HCT116 (cell line): Measurements from ENCODE around the gene ADK. TPM values are rescaled to one million over a fixed set of nuclear protein-coding genes. Genes with fewer than 3 reads are reported as not detected.

ENCODE experiments used
- ATAC-seq: fragments of 200-7000 bp; cut with Tn5 transposase; 2 replicates; pipeline ENCODE4 v1.9.1; 2020; ENCODE audit warnings: mild to moderate bottlenecking, moderate library complexity
- BruUV-seq: library from RNA; stranded (reverse); fragments of 400-500 nt; replicated peaks from 2 replicates; lab custom pipeline; 2021; lab: Mats Ljungman, UMichigan
- CTCF ChIA-PET: fragments of 300-600 bp; sonication (Branson Sonifier 250); formaldehyde crosslinking; loops from one replicate; lab custom pipeline; 2021; ENCODE audit warnings: antibody characterized with exemption; lab: Charles Lee
- POLR2A ChIA-PET: fragments of 300-600, 350-600 bp; sonication (Branson Sonifier 250); formaldehyde crosslinking; loops from one replicate; lab custom pipeline; 2021; ENCODE audit warnings: antibody characterized with exemption; lab: Charles Lee
- RAD21 ChIA-PET, 2 experiments: fragments of 300-600 bp; sonication (Branson Sonifier 250); formaldehyde crosslinking; loops; one replicate each; lab custom pipeline; 2023; ENCODE audit warnings: low total read pairs in 2 of 2; ENCODE audit not compliant: uncharacterized antibody in 2 of 2, unreplicated experiment in 2 of 2, low non-redundant PET in 1 of 2; lab: Charles Lee
- DNase-seq: peaks from one replicate; pipeline ENCODE4 v3.0.0-alpha.2; 2010; ENCODE audit warnings: low read depth, low spot score
- H2AFZ ChIP-seq: fragments of 200-600 bp; shearing (Covaris generic), sonication (generic); 2 replicates; pipeline ENCODE4 v1.6.1; 2017; ENCODE audit warnings: low read depth, mixed run types, mixed read lengths, antibody characterized with exemption, low read length; ENCODE audit not compliant: poor library complexity, severe bottlenecking
- H3K27ac ChIP-seq: 2 replicates; pipeline ENCODE4 v1.5.1; 2012; ENCODE audit warnings: low read depth, low read length
- H3K27me3 ChIP-seq: fragments of 200-600 bp; sonication (generic); 2 replicates; pipeline ENCODE4 v1.6.1; 2016; ENCODE audit warnings: mixed run types, low read length, mixed read lengths; ENCODE audit not compliant: insufficient read depth
- H3K36me3 ChIP-seq, 2 experiments: fragments of 200-500 bp in 1 of 2; fragments of 200-600 bp in 1 of 2; sonication (Bioruptor generic) in 1 of 2; sonication (generic) in 1 of 2; 2 replicates each; pipeline versions ENCODE4 v1.5.1 to v1.6.1; 2014 to 2016; ENCODE audit warnings: low read length in 2 of 2, inconsistent platforms in 1 of 2, mixed read lengths in 1 of 2, mixed run types in 1 of 2; ENCODE audit not compliant: insufficient read depth in 2 of 2, control insufficient read depth in 1 of 2
- H3K4me1 ChIP-seq, 2 experiments: fragments of 200-600 bp in 1 of 2; sonication (generic) in 1 of 2; 2 replicates each; pipeline versions ENCODE4 v1.5.1 to v1.6.1; 2012 to 2017; ENCODE audit warnings: low read length in 2 of 2, inconsistent platforms in 1 of 2, mild to moderate bottlenecking in 1 of 2, mixed read lengths in 1 of 2, mixed run types in 1 of 2, moderate library complexity in 1 of 2; ENCODE audit not compliant: insufficient read depth in 2 of 2, control insufficient read depth in 1 of 2
- H3K4me2 ChIP-seq: fragments of 200-600 bp; sonication (generic); 2 replicates; pipeline ENCODE4 v1.6.1; 2017; ENCODE audit warnings: mixed run types, low read length, mixed read lengths
- H3K4me3 ChIP-seq, 2 experiments: fragments of 200-600 bp in 1 of 2; sonication (generic) in 1 of 2; replicated peaks in 1 of 2; 2 replicates each; pipeline ENCODE4 v1.5.1; 2011 to 2016; ENCODE audit warnings: low read length in 2 of 2, control low read depth in 1 of 2, low read depth in 1 of 2, mild to moderate bottlenecking in 1 of 2, mixed read lengths in 1 of 2, mixed run types in 1 of 2
- H3K79me2 ChIP-seq: fragments of 200-600 bp; sonication (generic); 2 replicates; pipeline ENCODE4 v1.6.1; 2017; ENCODE audit warnings: mild to moderate bottlenecking, mixed run types, low read length, moderate library complexity, mixed read lengths; ENCODE audit not compliant: insufficient read depth
- H3K9ac ChIP-seq: fragments of 200-600 bp; sonication (generic); 2 replicates; pipeline ENCODE4 v1.6.1; 2016; ENCODE audit warnings: low read length, mixed read lengths
- H3K9me2 ChIP-seq: fragments of 200-600 bp; sonication (generic), shearing (Covaris generic); 2 replicates; pipeline ENCODE4 v1.6.1; 2017; ENCODE audit warnings: mixed run types, mild to moderate bottlenecking, moderate library complexity; ENCODE audit not compliant: insufficient read depth
- H3K9me3 ChIP-seq, 2 experiments: fragments of 200-500 bp in 1 of 2; fragments of 200-600 bp in 1 of 2; sonication (Bioruptor generic) in 1 of 2; sonication (generic) in 1 of 2; 2 replicates each; pipeline ENCODE4 v1.6.1; 2014 to 2017; ENCODE audit warnings: low read length in 2 of 2, mixed read lengths in 2 of 2, inconsistent platforms in 1 of 2, low read depth in 1 of 2, mild to moderate bottlenecking in 1 of 2, mixed run types in 1 of 2, moderate library complexity in 1 of 2; ENCODE audit not compliant: control insufficient read depth in 1 of 2, insufficient read depth in 1 of 2
- H4K20me1 ChIP-seq: fragments of 200-600 bp; sonication (generic), shearing (Covaris generic); 2 replicates; pipeline ENCODE4 v1.6.1; 2017; ENCODE audit warnings: mixed run types, mild to moderate bottlenecking, moderate library complexity; ENCODE audit not compliant: insufficient read depth
- CBX3 ChIP-seq: IDR thresholded peaks from 2 replicates; pipeline ENCODE4 v1.6.1; 2012; ENCODE audit warnings: low read depth
- EGR1 ChIP-seq: IDR thresholded peaks from 2 replicates; pipeline ENCODE4 v1.6.1; 2012; ENCODE audit warnings: low read depth
- ELF1 ChIP-seq: IDR thresholded peaks from 2 replicates; pipeline ENCODE4 v1.6.1; 2012; ENCODE audit warnings: low read depth, borderline replicate concordance
- EZH2 ChIP-seq: fragments of 200-600 bp; sonication (generic); IDR thresholded peaks from 2 replicates; pipeline ENCODE4 v1.6.1; 2017; ENCODE audit warnings: antibody characterized with exemption, mixed run types
- EZH2phosphoT487 ChIP-seq: fragments of 200-600 bp; IDR thresholded peaks from 2 replicates; pipeline ENCODE4 v1.6.1; 2018; ENCODE audit warnings: antibody characterized with exemption, borderline replicate concordance
- FOSL1 ChIP-seq: IDR thresholded peaks from 2 replicates; pipeline ENCODE4 v1.6.1; 2012; ENCODE audit warnings: low read depth
- JUND ChIP-seq: IDR thresholded peaks from 2 replicates; pipeline ENCODE4 v1.6.1; 2012
- POLR2A ChIP-seq: IDR thresholded peaks from 2 replicates; pipeline ENCODE4 v1.7.0; 2011; ENCODE audit warnings: borderline replicate concordance; ENCODE audit not compliant: insufficient read depth, insufficient read length; ENCODE audit errors: extremely low read depth
- SRF ChIP-seq: IDR thresholded peaks from 2 replicates; pipeline ENCODE4 v1.6.1; 2012; ENCODE audit warnings: low read depth
- TCF7L2 ChIP-seq: IDR thresholded peaks from 2 replicates; pipeline ENCODE4 v1.7.0; 2011; ENCODE audit warnings: borderline replicate concordance, inconsistent platforms; ENCODE audit not compliant: insufficient read depth, insufficient read length; ENCODE audit errors: extremely low read depth
- ZFX ChIP-seq: fragments of 450-650 bp; IDR thresholded peaks from 2 replicates; pipeline ENCODE4 v1.6.1; 2017
- ZNF274 ChIP-seq: fragments of 200-500 bp; sonication (Bioruptor generic); IDR thresholded peaks from 2 replicates; pipeline ENCODE4 v1.6.1; 2014; ENCODE audit warnings: mild to moderate bottlenecking, low read depth, low read length, inconsistent platforms
- intact Hi-C: fragments of 100-400 bp; cut with micrococcal nuclease; formaldehyde crosslinking; loops from 2 replicates; pipeline ENCODE4 v1.10.0; 2022
- total RNA-seq: library from RNA; stranded (reverse); gene quantifications from one replicate; pipeline ENCODE4 v1.2.1, GENCODE V29; 2021; ENCODE audit not compliant: unreplicated experiment
- TF ChIP-seq, protein P1 (sequence below): IDR thresholded peaks from 2 replicates; pipeline ENCODE4 v1.6.1; 2011; ENCODE audit warnings: mild to moderate bottlenecking, low read length, moderate library complexity; ENCODE audit not compliant: insufficient replicate concordance; ENCODE audit errors: extremely low read depth
- TF ChIP-seq, protein P2 (sequence below): IDR thresholded peaks from 2 replicates; pipeline ENCODE4 v1.6.1; 2012

ADK gene
- total RNA-seq, 1 experiment from 2014 or later, result 55.0 TPM

DNA sequence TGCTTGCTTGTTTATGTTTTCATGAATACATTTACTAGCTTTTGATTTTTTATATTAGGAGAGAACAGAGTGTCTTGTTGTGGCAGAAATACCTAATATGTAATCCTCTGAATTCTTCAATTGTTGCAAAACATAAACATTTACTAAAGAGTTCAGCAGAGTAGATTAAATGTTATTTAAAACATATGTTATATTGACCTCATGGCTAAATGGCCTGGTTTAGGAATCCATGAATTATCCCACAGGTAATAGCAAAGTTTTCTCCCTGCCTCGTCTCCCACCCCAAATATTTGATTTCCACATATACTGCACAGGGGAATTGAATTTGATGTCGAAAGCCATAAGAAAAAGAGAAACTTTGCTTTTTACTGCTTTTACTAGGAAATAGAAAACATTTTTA lies 111.8 kb downstream of the ADK start (continued):
- TF ChIP-seq, protein P1, sequence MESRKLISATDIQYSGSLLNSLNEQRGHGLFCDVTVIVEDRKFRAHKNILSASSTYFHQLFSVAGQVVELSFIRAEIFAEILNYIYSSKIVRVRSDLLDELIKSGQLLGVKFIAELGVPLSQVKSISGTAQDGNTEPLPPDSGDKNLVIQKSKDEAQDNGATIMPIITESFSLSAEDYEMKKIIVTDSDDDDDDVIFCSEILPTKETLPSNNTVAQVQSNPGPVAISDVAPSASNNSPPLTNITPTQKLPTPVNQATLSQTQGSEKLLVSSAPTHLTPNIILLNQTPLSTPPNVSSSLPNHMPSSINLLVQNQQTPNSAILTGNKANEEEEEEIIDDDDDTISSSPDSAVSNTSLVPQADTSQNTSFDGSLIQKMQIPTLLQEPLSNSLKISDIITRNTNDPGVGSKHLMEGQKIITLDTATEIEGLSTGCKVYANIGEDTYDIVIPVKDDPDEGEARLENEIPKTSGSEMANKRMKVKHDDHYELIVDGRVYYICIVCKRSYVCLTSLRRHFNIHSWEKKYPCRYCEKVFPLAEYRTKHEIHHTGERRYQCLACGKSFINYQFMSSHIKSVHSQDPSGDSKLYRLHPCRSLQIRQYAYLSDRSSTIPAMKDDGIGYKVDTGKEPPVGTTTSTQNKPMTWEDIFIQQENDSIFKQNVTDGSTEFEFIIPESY, result no peak

DNA sequence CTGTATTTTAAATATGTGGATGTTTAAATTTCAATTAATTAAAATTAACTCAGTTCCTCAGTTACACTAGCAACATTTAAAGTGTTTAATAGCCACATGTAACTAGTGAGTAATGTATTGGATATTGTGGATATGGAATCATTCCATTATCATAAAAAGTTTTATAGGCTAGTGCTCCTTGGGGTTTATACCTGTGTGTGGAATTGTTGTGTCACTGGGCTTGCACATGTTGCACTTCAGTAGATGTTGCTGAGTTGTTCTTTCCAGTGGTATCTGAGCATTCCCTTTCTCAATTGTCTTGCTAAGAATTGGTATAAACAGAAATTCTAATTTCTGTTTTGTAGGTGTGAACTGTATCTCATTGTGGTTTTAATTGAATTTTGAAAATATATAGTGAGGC lies 113.0 kb downstream of the ADK start:
- DNase-seq (no peak), ATAC-seq (no peak)
- ChIA-PET CTCF (no interaction called here), RAD21 (no interaction called here), POLR2A (no interaction called here)
- H3K9me3 ChIP-seq, result no peaks in the 10 kb centered on the region
- H3K4me3 ChIP-seq, result no peak overlapping the region
- intact Hi-C loops, result no loop called here
- H3K79me2 ChIP-seq, result peaks cover 21% of the 10 kb centered on the region
- no peaks in the 10 kb centered on the region for H3K36me3 ChIP-seq
- no peak overlapping the region for H3K9ac ChIP-seq
- H3K4me2 ChIP-seq, result no peak overlapping the region
- no peaks in the 10 kb centered on the region; the same call in 1 of the 2 replicates for H4K20me1 ChIP-seq
- no TSS peak for BruUV-seq
- no peak overlapping the region for H3K27ac ChIP-seq
- H3K4me1 ChIP-seq, result peaks cover 0 to 7% of the 10 kb centered on the region in 2 experiments; a peak in 1 of 4 replicates
- no peaks in the 10 kb centered on the region for H3K27me3 ChIP-seq
- no peaks in the 10 kb centered on the region for H3K9me2 ChIP-seq
- no peak for TF ChIP-seq EZH2phosphoT487
- no peak for TF ChIP-seq ZFX
- TF ChIP-seq TCF7L2, result no peak
- TF ChIP-seq SRF, result no peak
- no peak for TF ChIP-seq ZNF274
- TF ChIP-seq EGR1, result no peak
- TF ChIP-seq ELF1, result no peak
- TF ChIP-seq, protein P1, result no peak
- TF ChIP-seq EZH2, result no peak
- no peak for TF ChIP-seq CBX3
- no peak for TF ChIP-seq FOSL1
- no peak for TF ChIP-seq JUND
- no peak for TF ChIP-seq POLR2A
- TF ChIP-seq, protein P2, sequence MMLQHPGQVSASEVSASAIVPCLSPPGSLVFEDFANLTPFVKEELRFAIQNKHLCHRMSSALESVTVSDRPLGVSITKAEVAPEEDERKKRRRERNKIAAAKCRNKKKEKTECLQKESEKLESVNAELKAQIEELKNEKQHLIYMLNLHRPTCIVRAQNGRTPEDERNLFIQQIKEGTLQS, result no peak
- TF ChIP-seq, all 23 proteins: peak for 0
- H2AFZ ChIP-seq, result no peak overlapping the region
